DMS153 treated with DMSO at 0.1 percent for 48 hours (cell line): ENCODE data around the gene ZNF330.

ENCODE experiments used
- DNase-seq: peaks from one replicate; lab custom pipeline; 2025; ENCODE audit not compliant: unreplicated experiment; lab: John Stamatoyannopoulos, UW

ZNF330 gene

GRCh38 chr4:141229408-141230101, 8.9 kb downstream of the ZNF330 start:
- no peak for DNase-seq

DNA sequence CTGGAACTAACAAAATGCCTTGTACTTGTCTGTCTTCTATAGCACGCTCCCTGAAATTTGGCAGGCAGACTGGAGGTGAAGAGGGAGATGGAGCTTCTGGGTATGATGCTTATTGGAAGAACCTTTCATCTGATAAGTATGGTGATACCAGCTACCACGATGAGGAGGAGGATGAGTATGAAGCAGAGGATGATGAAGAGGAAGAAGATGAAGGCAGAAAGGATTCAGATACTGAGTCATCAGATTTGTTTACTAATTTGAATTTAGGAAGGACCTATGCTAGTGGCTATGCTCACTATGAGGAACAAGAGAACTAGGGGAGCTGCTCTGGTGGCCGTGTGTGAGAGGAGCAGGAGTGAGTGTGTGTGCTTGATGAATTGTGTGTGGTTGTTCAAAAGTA, 13.0 kb downstream of the ZNF330 start:
- DNase-seq: no peak

DNA sequence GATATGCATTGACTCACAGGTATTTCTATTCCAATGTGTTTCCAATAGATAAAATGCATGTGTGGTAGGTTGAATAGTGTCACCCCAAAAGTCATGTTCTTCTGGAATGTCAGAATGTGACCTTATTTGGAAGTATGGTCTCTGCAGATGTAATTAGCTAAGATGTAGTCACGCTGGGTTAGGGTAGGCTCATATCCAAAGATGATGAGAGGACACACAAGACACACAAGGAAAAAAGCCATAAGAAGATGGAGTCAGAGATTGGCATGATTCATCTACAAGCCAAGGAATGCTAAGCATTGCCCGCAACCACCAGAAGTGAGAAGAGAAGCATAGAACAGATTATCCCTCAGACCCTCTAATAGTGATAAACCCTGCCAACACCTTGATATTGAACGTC, 17.5 kb downstream of the ZNF330 start:
- DNase-seq: no peak

- DNase-seq: no peak
Observed at GRCh38 chr4:141240259-141240658, 19.6 kb downstream of the ZNF330 start.

DNA sequence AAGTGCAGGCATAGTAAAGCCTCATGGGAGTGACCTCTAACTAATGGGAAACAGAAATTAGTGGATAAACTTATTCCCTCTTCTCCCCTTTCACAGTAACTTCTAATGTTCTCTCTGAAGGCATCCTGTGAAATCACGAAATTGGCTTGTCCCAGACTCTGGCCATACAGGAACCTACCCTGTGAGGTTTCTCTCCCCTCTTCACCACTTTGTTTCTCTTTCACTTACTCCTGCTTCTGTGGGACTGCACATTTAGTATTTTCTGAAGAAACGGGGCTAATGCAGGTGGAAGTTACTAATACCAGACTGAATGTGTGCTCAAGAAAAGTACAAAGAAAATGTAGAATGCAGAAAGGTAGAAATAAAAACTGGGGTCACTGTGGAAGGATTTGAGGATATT, 20.0 kb downstream of the ZNF330 start:
- no peak for DNase-seq

DNA sequence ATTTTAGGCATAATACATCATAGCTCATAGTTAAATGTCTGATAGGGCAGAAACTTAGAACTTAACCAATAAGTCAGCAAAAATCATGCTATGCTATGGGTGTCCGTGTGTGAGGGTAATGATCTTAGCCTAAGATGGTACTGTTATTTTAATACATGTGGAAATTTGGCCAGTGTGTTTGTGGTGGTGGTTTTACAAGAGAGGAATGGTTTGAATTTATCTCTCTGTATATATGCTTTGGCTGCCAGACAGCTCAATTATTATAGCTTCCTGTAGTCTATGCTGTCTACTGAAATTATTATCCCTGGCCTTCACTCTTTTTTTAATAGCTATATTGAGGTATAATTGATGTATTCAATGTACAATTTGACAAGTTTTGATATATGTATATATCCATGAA, 21.3 kb downstream of the ZNF330 start:
- no peak for DNase-seq

DNA sequence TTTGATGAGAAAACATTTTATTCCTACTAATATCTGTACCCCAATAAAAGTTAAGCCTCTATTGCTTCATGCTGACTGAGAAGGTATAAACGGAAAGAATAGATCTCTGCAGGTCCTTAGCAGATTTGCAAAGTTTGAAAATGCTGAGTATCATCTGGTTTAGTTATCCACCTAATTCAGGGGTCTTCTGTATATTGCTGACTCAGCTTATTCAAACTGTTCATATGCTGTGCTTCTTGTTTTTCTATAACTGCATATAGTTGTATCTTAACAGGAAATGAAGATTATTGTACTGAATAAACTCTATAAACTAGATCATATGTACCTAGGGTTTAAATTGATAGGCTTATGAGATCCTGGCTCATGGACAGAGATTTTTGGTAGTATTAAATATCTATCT, 23.7 kb downstream of the ZNF330 start:
- no peak for DNase-seq

- DNase-seq: no peak
Observed at GRCh38 chr4:141246243-141246642, 25.5 kb downstream of the ZNF330 start.

- no peak for DNase-seq
Observed at GRCh38 chr4:141246683-141247429, 26.2 kb downstream of the ZNF330 start.

DNA sequence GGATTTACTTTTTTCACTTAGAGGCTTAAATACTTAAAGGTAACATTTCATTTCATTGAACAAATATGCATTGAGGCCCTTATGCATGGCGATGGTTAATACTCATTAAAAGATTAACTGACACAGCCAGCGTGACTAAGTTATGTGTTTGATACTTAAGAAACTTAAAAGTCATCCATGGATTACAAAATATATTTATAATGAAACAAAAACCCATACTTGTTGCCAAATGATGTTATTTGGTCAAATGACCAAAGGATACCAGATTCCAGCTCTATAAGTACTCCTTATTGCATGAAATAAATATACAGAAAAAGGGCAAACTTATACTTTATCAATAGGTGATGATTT, 26.7 kb downstream of the ZNF330 start:
- DNase-seq: no peak

DNA sequence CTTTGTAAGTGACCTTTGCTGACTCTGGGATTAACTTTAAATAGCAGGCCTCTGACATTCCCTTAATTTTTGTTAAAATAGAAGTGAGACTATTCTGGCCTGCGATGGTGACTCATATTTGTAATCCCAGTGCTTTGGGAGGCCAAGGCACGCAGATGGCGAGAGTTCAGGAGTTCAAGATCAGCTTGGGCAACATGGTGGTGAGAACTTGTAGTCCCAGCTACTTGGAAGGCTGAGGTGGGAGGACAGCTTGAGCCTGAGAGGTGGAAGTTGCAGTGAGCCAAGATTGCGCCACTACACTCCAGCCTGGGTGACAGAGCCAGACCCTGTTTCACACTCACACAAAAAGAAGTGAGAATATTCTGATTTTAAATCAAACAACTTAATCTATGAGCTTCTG, 27.3 kb downstream of the ZNF330 start:
- DNase-seq: no peak

GRCh38 chr4:141248486-141248885, 27.8 kb downstream of the ZNF330 start:
- no peak for DNase-seq

DNA sequence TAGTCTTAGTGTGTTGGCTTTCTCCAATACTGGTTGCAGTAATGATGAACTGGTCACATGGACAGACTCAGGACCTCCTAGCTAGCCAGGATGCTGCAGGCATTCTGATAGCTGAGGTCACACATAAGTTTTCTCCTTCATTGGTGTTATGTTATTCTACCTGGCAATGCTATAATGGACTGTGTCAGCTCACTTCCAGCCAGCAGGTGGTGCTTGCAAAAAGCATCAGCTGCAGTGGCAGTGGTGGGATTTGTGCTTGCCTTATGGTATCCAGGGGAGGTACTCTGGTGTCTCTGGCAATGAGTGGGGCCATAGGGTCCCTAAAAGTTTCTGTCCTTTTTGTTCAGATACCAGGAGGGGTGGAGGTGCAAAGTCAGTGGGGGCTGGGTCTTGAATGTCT, 33.6 kb downstream of the ZNF330 start:
- DNase-seq: no peak

- no peak for DNase-seq
Observed at GRCh38 chr4:141255016-141255415, 34.3 kb downstream of the ZNF330 start.

GRCh38 chr4:141258558-141258957, 37.9 kb downstream of the ZNF330 start:
- DNase-seq: no peak

DNA sequence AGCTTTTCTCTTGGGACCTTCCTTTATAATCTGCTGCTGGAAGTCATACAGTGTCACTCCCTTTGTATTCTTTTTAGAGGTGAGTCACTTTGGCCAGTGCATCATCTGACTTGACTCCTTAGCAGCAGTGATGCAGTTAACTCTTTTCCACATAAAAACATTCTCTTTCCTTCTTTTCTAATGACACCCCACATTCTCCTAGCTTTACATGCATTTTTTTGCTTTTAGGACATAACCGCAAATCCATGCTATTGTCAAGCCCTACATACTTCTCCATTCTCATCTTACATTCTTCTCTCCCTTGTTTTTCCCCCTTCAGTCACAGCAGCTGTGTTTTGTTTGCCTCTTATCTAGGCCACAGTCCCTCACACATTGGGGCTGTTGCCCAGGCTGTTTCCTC, 55.1 kb downstream of the ZNF330 start:
- no peak for DNase-seq

DNA sequence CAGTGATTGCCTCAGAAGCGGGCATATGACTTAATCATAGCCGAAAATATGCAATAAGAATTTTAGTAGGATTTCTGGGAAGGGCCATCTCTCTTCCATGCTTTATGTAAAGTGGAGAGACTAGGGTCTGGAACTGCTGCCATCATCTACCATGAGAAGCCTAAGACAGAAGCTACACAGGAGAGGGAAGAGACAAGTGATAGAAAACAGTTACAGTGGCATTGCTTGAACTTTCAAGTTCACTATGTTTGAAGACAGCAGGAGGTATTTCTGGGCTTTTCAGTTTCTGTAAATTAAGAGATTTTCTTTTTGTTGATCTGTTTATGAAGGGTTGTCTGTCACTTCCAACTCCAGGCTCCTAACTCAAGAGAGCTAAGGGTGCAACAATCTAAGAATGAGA, 62.5 kb downstream of the ZNF330 start:
- no peak for DNase-seq

- no peak for DNase-seq
Observed at GRCh38 chr4:141283563-141283962, 62.9 kb downstream of the ZNF330 start.
